Nephron (organoid): ENCODE results near the gene APOBEC3H.
A peak's percentile ranks its signal among the peaks of the same experiment; 100 is the strongest.
"Not testable (repeated sequence)": the region's sequence is repeated elsewhere in the genome, so short reads cannot be mapped to it uniquely, and the experiment has no call there.

Source experiments
- H3K27ac Mint-ChIP-seq, 3 experiments: 2 replicates each; pipeline ENCODE4 v1.8.0; 2020; ENCODE audit warnings: mixed read lengths in 3 of 3, mild to moderate bottlenecking in 2 of 3, moderate library complexity in 1 of 3
- H3K27me3 Mint-ChIP-seq: 2 replicates; pipeline ENCODE4 v1.8.0; 2021; ENCODE audit warnings: low read depth, mild to moderate bottlenecking, moderate library complexity, mixed read lengths
- H3K36me3 Mint-ChIP-seq: 2 replicates; pipeline ENCODE4 v1.8.0; 2020; ENCODE audit warnings: low read depth, mixed read lengths
- H3K4me1 Mint-ChIP-seq: 2 replicates; pipeline ENCODE4 v1.8.0; 2020; ENCODE audit warnings: mixed read lengths
- H3K4me3 Mint-ChIP-seq, 3 experiments: 2 replicates each; pipeline ENCODE4 v1.8.0; 2020; ENCODE audit warnings: mild to moderate bottlenecking in 3 of 3, mixed read lengths in 3 of 3, moderate library complexity in 2 of 3
- H3K9me3 Mint-ChIP-seq: 2 replicates; pipeline ENCODE4 v1.8.0; 2020; ENCODE audit warnings: mixed read lengths
- TF ChIP-seq, protein P1 (sequence below), 3 experiments: fragments of 200-600 bp; sonication (generic); IDR thresholded peaks; one replicate each; pipeline ENCODE4 v1.5.0; 2021; ENCODE audit warnings: antibody characterized with exemption in 3 of 3; ENCODE audit not compliant: unreplicated experiment in 3 of 3

Gene APOBEC3H

DNA sequence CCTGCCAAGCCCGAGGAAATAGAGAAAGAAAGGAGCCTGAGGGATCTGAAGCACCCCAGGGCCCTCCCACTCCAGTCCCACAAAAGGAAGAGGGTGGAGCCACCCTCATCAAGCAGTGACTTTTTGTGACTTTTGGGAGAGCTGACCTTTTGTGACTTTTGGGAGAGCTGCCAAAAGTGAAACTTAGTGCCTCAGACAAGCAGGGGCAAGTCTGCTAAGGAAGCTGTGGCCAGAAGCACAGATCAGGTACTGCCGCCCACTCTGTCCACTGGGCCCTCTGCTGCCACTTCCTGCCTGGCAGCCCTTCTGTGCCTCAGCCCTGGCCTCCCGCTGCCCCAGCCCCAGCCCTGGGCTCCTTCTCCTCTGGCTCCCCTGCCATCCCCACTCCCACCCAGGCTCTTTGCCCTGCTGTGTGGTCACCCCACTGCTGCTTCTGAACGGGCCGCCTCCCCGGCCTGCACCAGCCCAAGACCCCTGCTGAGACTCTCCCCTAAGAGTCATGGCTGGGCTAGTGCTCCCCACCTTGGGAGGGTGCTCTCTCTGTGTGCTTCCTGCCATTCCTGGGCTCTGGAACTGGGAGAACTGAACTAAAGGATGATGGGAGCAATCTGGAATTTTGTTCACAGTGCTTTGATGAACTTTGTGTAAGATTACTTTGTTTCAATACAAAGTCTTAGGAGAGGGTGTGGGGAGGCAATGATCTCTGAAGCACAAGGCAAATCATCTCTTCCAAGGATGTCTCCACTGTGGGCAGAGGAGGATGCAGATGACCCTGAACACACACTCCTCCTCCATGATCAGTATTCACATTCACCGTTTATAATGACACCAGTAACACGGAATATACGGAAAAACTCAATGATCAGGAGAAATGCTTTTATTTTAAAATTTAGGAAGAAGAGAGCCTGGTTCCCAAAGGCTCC, at the start of gene APOBEC3H:
APOBEC3H (plus strand) TSS at position 147 of the 923 bp plus-strand sequence. CDS start 3,035 bp downstream, outside the sequence.
- no peaks in the 10 kb centered on the region for H3K9me3 Mint-ChIP-seq
- H3K36me3 Mint-ChIP-seq: no peaks in the 10 kb centered on the region
- H3K27me3 Mint-ChIP-seq: peaks cover 8% of the 10 kb centered on the region
- no peak within 1 kb of the TSS for H3K4me3 Mint-ChIP-seq
- TF ChIP-seq, protein P1, sequence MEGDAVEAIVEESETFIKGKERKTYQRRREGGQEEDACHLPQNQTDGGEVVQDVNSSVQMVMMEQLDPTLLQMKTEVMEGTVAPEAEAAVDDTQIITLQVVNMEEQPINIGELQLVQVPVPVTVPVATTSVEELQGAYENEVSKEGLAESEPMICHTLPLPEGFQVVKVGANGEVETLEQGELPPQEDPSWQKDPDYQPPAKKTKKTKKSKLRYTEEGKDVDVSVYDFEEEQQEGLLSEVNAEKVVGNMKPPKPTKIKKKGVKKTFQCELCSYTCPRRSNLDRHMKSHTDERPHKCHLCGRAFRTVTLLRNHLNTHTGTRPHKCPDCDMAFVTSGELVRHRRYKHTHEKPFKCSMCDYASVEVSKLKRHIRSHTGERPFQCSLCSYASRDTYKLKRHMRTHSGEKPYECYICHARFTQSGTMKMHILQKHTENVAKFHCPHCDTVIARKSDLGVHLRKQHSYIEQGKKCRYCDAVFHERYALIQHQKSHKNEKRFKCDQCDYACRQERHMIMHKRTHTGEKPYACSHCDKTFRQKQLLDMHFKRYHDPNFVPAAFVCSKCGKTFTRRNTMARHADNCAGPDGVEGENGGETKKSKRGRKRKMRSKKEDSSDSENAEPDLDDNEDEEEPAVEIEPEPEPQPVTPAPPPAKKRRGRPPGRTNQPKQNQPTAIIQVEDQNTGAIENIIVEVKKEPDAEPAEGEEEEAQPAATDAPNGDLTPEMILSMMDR (IDR thresholded peaks at IDR 0.05; ENCODE audit: unreplicated experiment in 3 of 3): no peak
- H3K4me1 Mint-ChIP-seq: peaks cover 12% of the 10 kb centered on the region
- peak within 1 kb of the TSS; percentile 62 to 82 (median 76) for H3K27ac Mint-ChIP-seq

GRCh38 chr22:39049486-39049885, 47.6 kb upstream of the APOBEC3H start:
- not testable (repeated sequence) for H3K4me3 Mint-ChIP-seq, H3K27ac Mint-ChIP-seq, H3K27me3 Mint-ChIP-seq, H3K9me3 Mint-ChIP-seq, H3K36me3 Mint-ChIP-seq, H3K4me1 Mint-ChIP-seq

- not testable (repeated sequence) for H3K27ac Mint-ChIP-seq, H3K27me3 Mint-ChIP-seq, H3K36me3 Mint-ChIP-seq, H3K4me3 Mint-ChIP-seq, H3K4me1 Mint-ChIP-seq, H3K9me3 Mint-ChIP-seq
Observed at GRCh38 chr22:39051844-39052495, 45.1 kb upstream of the APOBEC3H start.

DNA sequence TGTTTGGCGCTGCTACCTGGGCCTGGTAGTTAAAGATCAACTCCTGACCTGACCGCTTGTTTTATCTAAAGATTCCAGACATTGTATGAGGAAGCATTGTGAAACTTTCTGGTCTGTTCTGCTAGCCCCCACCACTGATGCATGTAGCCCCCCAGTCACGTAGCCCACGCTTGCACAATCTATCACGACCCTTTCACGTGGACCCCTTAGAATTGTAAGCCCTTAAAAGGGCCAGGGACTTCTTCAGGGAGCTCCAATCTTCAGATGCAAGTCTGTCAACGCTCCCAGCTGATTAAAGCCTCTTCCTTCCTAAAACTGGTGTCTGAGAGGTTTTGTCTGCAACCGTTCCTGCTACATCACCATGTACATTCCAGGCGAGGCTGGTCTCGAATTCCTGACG, 41.4 kb upstream of the APOBEC3H start:
- no peak overlapping the region for H3K4me3 Mint-ChIP-seq
- TF ChIP-seq, protein P1 (IDR thresholded peaks at IDR 0.05; ENCODE audit: unreplicated experiment in 3 of 3): no peak
- H3K27me3 Mint-ChIP-seq: peaks cover 4% of the 10 kb centered on the region
- H3K27ac Mint-ChIP-seq: no peak overlapping the region
- H3K36me3 Mint-ChIP-seq: no peaks in the 10 kb centered on the region
- H3K9me3 Mint-ChIP-seq: peaks cover 3% of the 10 kb centered on the region
- H3K4me1 Mint-ChIP-seq: no peaks in the 10 kb centered on the region

GRCh38 chr22:39061290-39061689, 35.8 kb upstream of the APOBEC3H start:
- H3K27ac Mint-ChIP-seq, H3K4me3 Mint-ChIP-seq, H3K9me3 Mint-ChIP-seq, H3K4me1 Mint-ChIP-seq, H3K27me3 Mint-ChIP-seq, H3K36me3 Mint-ChIP-seq: not testable (repeated sequence)

- H3K27ac Mint-ChIP-seq, H3K4me1 Mint-ChIP-seq, H3K4me3 Mint-ChIP-seq, H3K27me3 Mint-ChIP-seq, H3K36me3 Mint-ChIP-seq, H3K9me3 Mint-ChIP-seq: not testable (repeated sequence)
Observed at GRCh38 chr22:39061951-39062350, 35.1 kb upstream of the APOBEC3H start.

GRCh38 chr22:39063904-39064303, 33.1 kb upstream of the APOBEC3H start:
- not testable (repeated sequence) for H3K4me1 Mint-ChIP-seq, H3K4me3 Mint-ChIP-seq, H3K36me3 Mint-ChIP-seq, H3K27me3 Mint-ChIP-seq, H3K9me3 Mint-ChIP-seq, H3K27ac Mint-ChIP-seq

GRCh38 chr22:39066442-39067276, 30.4 kb upstream of the APOBEC3H start:
- not testable (repeated sequence) for H3K4me1 Mint-ChIP-seq, H3K27me3 Mint-ChIP-seq, H3K4me3 Mint-ChIP-seq, H3K27ac Mint-ChIP-seq, H3K36me3 Mint-ChIP-seq, H3K9me3 Mint-ChIP-seq
